Activated naive CD4-positive, alpha-beta T cell treated with anti-CD3 and anti-CD28 coated beads, Interleukin-2, amount 50 U/mL, for 72 hours (primary cell): ENCODE measurements around the gene GNAT3. TPM values are rescaled to one million over a fixed set of nuclear protein-coding genes. Genes with fewer than 3 reads are reported as not detected.

Experiments used
- ATAC-seq, 2 donors: fragments of 150-1000 bp; cut with Tn5 transposase; 2 replicates each; pipeline ENCODE4 v1.10.0; 2021; ENCODE audit warnings: mild to moderate bottlenecking in 2 of 2, moderate library complexity in 2 of 2
- DNase-seq, 2 donors: peaks; one replicate each; pipeline ENCODE4 v3.0.0; 2021 to 2022; ENCODE audit warnings: low spot score in 2 of 2
- H3K27ac Mint-ChIP-seq, 2 donors: one replicate each; pipeline ENCODE4 v1.8.0; 2022; ENCODE audit warnings: mild to moderate bottlenecking in 2 of 2, mixed read lengths in 2 of 2
- H3K36me3 Mint-ChIP-seq, 2 donors: one replicate each; pipeline ENCODE4 v1.8.0; 2022; ENCODE audit warnings: mixed read lengths in 2 of 2
- H3K9me3 Mint-ChIP-seq, 2 donors: one replicate each; pipeline ENCODE4 v1.8.0; 2022; ENCODE audit warnings: mixed read lengths in 2 of 2
- total RNA-seq, 2 donors: library from RNA; stranded (reverse); gene quantifications; one replicate each; pipeline ENCODE4 v1.2.3, GENCODE V29; 2022

The GNAT3 gene
- total RNA-seq, 2 donors from 2014 or later = not detected

DNA sequence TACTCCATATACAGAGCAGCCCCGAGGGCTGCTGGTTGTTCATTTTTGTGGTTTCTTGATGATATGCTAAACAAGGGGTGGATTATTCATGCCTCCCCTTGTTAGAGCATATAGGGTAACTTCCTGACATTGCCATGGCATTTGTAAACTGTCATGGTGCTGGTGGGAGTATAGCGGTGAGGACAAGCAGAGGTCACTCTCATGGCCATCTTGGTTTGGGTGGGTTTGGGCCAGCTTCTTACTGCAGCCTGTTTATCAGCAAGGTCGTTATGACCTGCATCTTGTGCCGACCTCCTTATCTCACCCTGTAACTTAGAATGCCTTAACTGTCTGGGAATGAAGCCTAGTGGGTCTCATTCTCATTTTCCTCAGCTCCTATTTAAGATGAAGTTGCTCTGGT is 31.3 kb downstream of the GNAT3 start:
- DNase-seq (no peak), ATAC-seq (no peak)
- Mint-ChIP-seq H3K27ac (no peak overlapping the region), H3K36me3 (no peaks in the 10 kb centered on the region), H3K9me3 (no peaks in the 10 kb centered on the region)

DNA sequence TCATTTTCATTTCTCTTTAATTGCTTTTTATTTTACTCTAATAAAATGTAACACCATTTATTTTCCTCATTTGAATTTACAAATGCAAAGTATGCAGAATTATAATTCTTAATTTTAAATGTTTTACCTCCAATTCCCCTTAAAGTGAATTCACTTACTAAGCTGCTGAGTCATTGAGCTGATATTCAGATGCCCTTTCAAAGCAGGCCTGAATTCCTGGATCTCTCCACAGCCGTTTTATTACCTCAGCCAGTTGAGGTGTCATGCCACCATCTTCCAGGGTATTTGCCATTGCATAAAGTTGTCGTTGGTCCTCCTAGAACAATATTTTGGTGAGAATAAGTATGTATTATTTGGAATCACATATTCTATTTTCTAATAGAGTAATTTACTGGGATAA is 33.2 kb downstream of the GNAT3 start:
- ATAC-seq (no peak), DNase-seq (no peak)
- Mint-ChIP-seq H3K27ac (no peak overlapping the region), H3K36me3 (no peaks in the 10 kb centered on the region), H3K9me3 (no peaks in the 10 kb centered on the region)

DNA sequence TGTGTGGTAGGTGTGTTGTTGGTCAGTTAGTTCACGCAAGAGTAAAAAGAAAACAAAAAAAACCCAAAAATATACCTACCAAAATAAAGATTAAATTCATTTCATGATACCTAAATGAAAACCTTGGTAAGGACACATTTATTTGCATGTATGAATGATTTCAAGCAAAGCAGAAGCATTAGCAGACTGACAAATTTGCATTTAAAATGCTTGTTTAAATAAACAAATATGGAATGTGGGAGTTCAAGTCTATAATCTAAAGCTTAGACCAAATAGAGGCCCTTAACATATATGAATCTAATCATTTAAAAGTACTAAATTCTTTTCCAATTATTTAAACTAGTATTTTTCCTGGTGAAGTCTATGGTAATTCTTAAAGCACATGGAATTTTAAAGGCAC is 35.8 kb downstream of the GNAT3 start:
- H3K27ac Mint-ChIP-seq = no peak overlapping the region
- H3K9me3 Mint-ChIP-seq = no peaks in the 10 kb centered on the region
- no peaks in the 10 kb centered on the region for H3K36me3 Mint-ChIP-seq
- ATAC-seq = no peak
- DNase-seq = no peak

DNA sequence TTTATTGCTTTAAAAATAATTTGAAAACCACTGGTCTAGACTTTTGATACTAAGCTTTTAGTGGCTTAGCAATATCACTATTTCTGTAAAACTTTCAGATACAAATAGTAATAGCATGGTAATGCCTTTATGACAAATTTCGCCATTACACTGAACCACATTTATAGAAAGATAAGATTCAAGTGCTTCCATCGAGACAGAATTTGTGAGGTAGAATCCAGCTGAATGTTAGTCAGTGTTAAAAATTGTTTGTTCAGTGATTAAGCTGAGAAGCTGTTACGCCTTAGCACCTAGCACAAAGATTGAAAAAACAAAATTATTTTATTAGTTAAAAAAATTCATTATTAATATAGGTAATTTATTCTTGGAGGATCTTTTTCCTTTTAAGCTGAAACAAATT is 36.5 kb downstream of the GNAT3 start:
- no peak for DNase-seq

DNA sequence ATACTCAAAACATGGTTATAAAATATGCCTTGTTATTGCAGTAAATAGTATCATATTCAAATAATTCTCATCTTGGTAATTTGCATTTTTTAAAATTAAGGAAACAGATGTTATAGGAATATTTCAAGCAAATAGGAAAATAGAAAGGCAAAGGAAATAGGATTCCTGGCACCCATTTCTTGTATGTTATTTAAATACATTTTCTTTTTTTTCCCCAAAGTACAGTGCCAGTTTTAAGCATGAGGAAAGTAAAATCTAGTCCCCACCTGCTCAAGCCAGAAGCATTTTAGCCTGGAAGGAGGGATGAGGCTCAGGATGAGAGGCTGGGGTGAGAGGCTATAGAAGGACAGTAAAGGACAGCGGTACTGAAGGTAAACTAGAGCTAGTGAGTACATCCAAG is 38.1 kb downstream of the GNAT3 start:
- ATAC-seq = no peak
- no peaks in the 10 kb centered on the region for H3K36me3 Mint-ChIP-seq
- no peaks in the 10 kb centered on the region for H3K9me3 Mint-ChIP-seq
- no peak for DNase-seq
- no peak overlapping the region for H3K27ac Mint-ChIP-seq

More for the DNA sequence above, 36.5 kb downstream of the GNAT3 start:
- no peaks in the 10 kb centered on the region for H3K36me3 Mint-ChIP-seq
- ATAC-seq = no peak
- no peak overlapping the region for H3K27ac Mint-ChIP-seq
- H3K9me3 Mint-ChIP-seq = no peaks in the 10 kb centered on the region

DNA sequence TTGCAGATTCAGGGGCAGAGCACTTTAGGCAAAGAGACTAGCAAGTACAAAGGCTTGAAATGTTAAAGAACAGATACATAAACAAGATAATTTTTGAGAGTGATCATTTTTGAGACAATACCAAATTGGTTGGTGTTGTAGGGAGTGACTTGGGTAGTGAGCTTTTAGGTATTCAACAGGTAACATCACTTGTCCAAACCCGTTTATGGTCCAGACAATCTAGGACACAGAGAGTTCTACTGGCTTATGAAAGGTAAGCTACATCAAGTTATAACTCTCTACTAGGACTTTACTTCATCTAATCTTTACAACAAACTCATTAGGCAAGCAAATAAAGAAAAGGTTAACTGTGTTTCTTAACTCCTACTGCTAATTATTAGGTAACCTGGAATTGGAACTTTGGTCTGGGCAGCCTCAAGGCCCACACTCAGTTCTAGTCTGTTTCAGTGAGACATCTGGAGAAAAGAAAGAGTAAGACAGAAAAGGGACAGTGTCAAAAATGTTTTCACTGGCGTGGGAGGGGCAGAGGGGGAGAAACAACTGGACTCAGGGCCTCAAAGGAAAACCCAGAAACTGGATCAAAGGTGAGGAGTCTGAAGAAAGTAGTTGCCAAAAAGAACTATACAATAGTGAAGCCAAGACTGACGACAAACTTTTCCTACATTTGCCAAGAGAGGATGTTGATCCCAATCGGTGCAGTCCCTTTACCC is 39.2 kb downstream of the GNAT3 start:
- ATAC-seq (no peak), DNase-seq (no peak)
- Mint-ChIP-seq H3K27ac (peak overlapping the region in 1 of 2 donors; percentile 6), H3K9me3 (no peaks in the 10 kb centered on the region), H3K36me3 (no peaks in the 10 kb centered on the region)

DNA sequence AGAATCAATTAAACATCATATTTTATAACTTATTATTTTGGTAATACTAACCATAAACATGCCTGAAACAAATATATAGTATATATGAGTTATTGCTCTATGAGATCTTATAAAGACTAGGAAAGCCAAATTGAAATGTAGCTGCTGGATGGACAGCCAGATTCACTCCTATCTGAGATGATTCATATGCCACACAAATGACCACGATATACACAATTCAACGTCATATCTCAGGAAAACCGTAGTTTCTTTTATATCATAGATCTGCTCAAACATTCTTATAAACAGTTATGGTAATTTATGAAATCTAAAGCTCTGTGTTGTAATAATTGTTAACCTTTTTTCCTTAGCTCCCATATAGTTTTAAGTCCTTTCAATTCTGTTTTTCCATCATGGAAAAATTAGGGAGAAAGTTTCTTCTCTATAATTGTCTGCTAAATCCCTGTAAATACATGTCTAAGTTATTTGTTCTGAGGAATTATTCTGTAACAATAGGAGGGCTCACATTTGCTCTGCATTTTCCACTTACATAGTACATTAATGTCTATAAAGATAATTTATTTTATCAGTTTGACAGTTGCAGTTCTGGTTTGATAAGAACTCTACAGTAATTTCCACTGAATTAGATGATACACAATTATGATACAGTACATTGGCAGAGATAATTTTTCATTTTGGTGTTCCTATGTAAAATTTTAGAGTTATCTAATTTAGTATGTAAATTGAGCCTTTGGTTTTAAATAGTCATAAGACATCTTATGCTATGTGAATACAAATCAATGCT is 42.7 kb downstream of the GNAT3 start:
- Mint-ChIP-seq H3K9me3 (no peaks in the 10 kb centered on the region), H3K27ac (no peak overlapping the region), H3K36me3 (no peaks in the 10 kb centered on the region)
- ATAC-seq = no peak
- no peak for DNase-seq

DNA sequence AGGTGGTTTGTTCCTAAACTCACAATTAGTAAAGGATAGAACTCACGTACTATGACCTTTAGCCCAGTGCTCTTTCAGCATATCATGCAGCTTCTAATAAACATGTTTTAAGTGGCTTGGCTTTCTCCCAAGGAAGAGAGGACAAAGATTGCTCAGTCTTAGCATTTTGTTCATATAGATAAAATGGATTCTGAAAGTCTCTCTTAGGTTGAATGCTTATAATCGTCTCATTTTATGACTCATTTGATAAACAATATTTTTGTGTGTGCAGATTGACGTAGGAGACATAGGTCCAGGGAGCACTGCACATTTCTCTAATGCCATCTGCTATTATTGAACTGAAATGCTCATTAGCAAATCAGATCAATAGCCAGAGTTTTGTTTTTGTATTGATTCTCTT is 44.8 kb downstream of the GNAT3 start:
- Mint-ChIP-seq H3K9me3 (no peaks in the 10 kb centered on the region), H3K27ac (no peak overlapping the region), H3K36me3 (no peaks in the 10 kb centered on the region)
- ATAC-seq (no peak), DNase-seq (no peak)

DNA sequence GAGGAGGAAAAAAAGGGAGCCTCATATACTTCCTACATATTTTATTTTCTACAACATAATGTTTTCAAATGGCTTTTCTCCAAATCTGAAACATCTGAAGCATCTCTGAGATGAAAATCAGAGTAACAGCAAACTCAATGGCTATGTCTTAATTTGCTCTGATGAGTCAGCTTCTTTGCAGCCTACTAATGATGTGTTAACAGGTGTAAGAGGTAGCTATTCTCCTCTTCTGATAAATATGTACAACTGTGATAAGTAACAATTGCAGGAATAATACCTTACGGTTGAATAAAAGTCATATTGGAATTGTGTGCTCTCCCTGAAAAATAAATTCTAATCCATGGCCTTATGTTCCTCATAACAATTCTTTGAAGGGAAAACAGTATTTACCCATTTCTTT is 45.2 kb downstream of the GNAT3 start:
- no peak for ATAC-seq
- Mint-ChIP-seq H3K36me3 (no peaks in the 10 kb centered on the region), H3K9me3 (no peaks in the 10 kb centered on the region), H3K27ac (no peak overlapping the region)
- DNase-seq = no peak

DNA sequence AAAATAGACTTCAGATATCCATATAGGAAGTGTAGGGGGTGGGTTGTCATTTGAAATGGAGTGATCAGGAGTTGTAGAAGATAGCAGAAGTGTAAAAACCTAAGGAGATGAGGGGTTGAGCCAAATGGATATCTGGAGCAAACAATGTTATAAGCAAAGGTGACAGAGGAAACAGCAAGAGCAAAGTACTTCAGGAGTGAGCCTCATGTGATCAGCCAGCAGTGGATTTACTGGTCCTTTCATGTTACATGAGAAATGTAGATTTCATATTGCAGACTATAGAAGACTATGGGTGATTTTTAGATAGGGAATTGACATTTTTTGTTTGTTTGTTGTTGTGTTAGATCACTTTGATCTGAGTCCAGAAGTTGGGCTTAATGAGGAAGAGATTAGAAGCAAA is 47.7 kb downstream of the GNAT3 start:
- no peaks in the 10 kb centered on the region for H3K9me3 Mint-ChIP-seq
- DNase-seq = no peak
- no peak overlapping the region for H3K27ac Mint-ChIP-seq
- no peaks in the 10 kb centered on the region for H3K36me3 Mint-ChIP-seq
- no peak for ATAC-seq

DNA sequence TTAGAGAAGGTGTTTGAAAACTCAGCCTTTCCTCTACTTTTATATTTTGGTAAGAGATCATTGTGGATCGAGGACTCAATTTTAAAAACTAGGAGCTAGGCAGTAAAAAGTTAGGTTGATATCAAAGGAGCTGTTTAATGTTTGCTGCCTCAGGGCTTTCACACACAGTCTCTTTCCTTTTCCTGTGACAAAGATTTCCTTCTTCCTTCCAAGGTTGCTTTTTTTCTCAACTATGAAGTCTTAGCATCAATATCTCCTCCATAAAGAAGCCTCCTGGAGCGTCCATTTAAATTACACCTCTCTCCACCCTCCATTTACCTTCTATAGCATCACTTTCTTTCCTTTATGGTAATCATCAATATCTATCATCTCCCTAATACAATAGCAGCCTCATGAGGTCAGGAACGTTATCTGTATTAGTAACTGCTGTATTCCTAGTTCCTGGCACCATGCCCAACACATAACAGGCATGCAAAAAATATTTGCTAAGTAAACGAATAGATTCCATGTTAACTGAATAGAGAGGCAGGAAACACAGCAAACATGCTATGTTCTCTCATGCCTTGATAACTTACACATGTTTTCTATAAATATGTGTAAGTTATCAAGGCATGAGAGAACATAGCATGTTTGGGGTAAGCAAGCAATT is 48.5 kb downstream of the GNAT3 start:
- ATAC-seq = no peak
- no peak overlapping the region for H3K27ac Mint-ChIP-seq
- H3K36me3 Mint-ChIP-seq = no peaks in the 10 kb centered on the region
- DNase-seq = no peak
- H3K9me3 Mint-ChIP-seq = no peaks in the 10 kb centered on the region

DNA sequence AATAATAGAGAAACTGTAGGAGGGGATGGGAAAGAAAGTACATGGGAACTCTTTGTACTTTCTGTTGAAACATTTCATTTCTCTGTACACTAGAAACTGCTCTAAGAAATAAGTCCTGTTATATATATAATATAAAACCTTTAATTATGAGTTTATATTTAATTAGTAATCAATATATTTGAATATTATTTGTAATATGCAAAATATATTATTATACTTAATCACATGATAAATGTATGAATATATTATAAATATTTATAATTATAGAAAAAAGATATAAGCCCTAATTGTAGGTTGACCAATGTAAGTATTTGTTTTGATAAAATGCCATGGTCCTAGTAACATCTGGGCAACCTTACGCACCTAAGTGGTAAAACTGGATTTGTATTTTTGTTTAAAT is 51.0 kb downstream of the GNAT3 start:
- H3K9me3 Mint-ChIP-seq = no peaks in the 10 kb centered on the region
- DNase-seq (no peak), ATAC-seq (no peak)
- no peak overlapping the region for H3K27ac Mint-ChIP-seq
- H3K36me3 Mint-ChIP-seq = no peaks in the 10 kb centered on the region

DNA sequence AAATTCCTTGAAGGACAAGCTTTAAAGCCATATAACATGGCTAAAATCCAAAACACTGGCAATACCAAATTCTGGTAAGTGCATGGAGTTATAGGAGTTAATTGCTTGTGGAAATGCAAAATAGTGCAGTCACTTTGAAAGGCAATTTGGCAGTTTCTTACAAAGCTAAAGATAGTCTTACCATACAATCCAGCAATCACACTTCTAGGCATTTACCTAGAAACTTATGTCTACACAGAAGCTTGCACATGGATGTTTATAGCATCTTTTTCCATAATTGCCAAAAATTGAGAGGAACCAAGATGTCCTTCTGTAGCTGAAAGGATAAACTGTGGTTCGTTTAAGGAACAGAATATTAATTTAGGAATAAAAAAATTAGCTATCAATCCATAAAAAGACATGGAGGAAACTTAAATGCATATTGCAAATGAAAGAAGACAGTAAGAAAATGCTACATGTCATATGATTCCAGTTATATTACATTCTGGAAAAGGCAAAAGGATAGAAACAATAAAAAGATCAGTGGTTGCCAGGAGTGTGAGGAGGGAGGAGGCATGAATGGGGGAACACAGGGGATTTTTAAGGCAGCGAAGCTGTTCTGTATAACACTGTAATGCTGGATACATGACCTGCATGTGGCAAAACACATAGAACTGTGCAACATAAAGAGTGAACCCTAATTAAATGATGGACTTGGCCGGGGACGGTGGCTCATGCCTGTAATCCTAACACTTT is 51.9 kb downstream of the GNAT3 start:
- DNase-seq (no peak), ATAC-seq (no peak)
- H3K27ac Mint-ChIP-seq = no peak overlapping the region
- H3K36me3 Mint-ChIP-seq = no peaks in the 10 kb centered on the region
- no peaks in the 10 kb centered on the region for H3K9me3 Mint-ChIP-seq

DNA sequence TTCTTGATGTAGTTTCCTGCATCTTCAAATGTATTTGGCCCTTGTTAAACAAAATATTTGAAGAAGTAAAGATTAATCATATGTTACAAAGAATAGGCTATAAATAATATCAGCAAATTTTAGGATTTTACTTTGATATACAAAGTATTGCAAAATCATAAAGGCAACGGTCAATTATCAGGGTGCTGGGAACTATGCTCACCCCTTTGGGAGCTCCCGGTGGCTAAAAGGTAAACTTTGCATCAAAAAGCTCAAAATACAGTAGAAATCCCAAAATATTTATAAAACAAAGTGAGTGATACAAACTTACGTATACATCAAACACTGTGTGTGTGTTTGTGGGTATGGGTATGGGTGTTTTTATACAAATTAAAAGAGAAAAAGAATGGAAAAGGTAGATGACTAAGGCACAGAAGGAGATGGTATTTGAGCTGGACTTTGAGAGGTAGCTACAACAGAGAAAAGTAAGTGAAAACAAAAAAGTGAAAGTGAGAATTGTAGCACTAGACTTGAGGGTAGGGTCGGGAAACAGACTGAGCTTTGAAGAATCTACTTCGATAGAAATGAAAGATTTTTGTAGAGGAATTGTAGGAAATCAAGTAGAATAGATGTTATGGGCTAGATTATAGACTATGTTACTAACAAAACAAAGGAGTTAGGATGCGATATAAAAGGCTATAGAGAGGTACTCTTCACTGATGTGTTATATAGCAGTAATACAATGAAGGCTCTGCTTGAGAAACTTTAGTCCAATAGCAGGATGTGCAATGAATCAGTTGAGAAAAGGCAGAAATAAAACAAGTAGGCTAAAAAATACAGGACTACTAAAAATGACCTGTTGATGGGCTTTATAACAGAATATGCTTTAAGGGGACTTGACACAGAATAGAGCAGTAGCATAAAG is 52.8 kb downstream of the GNAT3 start:
- Mint-ChIP-seq H3K27ac (no peak overlapping the region), H3K36me3 (no peaks in the 10 kb centered on the region), H3K9me3 (no peaks in the 10 kb centered on the region)
- DNase-seq (no peak), ATAC-seq (no peak)

DNA sequence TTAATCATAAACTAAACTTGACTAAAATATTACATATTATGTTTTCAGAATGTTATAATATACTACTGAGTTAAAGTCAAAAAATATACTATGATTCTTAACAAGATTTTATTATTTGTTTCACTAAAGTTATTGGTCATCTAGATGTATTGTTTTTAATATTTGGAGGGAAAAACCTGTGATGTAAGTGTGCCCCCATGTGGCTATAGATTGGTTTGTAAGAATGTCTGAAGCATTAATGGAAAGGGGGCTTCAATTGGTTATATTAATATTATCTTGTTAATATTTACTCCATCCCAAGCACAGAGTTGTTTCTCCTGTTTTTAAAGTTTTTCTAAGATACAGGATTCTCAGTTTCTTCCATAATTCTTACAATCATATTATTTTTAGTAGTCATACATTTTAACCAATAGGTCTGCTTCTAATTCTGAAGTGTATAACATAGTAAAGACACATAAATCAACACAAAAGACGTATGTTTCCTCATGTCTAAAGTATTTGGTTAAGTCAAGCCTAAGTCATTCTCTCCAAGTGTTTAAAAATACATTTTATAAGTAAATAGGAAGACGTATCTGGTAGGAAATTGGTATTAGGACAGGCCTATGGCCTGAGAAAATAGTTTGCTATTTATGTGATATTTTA is 58.0 kb downstream of the GNAT3 start:
- no peak for ATAC-seq
- no peak overlapping the region for H3K27ac Mint-ChIP-seq
- no peaks in the 10 kb centered on the region for H3K9me3 Mint-ChIP-seq
- no peaks in the 10 kb centered on the region for H3K36me3 Mint-ChIP-seq
- no peak for DNase-seq
